Measurements from ENCODE around the gene SPATA33.

Gene SPATA33

GRCh38 chr16:89704281-89704680 is 46.6 kb downstream of the SPATA33 start:
- no peak for DNase-seq (ENCODE audit: low read depth, low spot score)
- TF ChIP-seq EZH2 (IDR thresholded peaks at IDR 0.05), result no peak
- no peaks in the 10 kb centered on the region for H3K9me3 ChIP-seq (ENCODE audit: low read depth, low read length)
- H3K27ac ChIP-seq, result no peak overlapping the region
- H3K4me3 ChIP-seq, result no peak overlapping the region
- no peak overlapping the region for H3K9ac ChIP-seq (ENCODE audit: insufficient read length)
- H3K36me3 ChIP-seq (ENCODE audit: insufficient read depth, low read length), result no peaks in the 10 kb centered on the region

DNA sequence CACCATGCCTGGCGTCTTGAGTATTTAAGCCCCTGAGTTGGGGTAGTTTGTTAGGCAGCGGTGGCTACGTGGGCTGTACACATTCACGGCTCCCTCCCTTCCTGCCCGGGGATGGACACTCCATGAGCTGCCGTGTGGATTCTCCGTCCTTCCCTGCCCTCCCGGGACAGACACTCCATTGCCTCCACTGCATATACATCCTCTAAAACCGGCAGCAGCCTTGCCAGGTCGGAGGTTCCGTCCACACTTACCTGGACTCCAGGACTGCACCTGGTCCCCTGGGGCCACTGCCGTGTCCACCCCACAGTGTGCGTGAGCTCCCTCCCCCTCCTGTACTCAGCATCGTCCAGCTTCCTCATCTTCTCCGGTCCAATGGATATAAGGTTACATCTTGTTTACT is 47.4 kb downstream of the SPATA33 start:
- TF ChIP-seq POLR2AphosphoS5 (IDR thresholded peaks at IDR 0.05; ENCODE audit: borderline replicate concordance, low read depth, low read length), result no peak
- no peak for TF ChIP-seq FOXP2 (optimal IDR thresholded peaks at IDR 0.05; ENCODE audit: control extremely low read depth, extremely low read length, insufficient read depth)
- TF ChIP-seq EZH2 (IDR thresholded peaks at IDR 0.05), result no peak
- no peak overlapping the region for H3K27ac ChIP-seq
- H3K9me3 ChIP-seq (ENCODE audit: low read depth, low read length), result no peaks in the 10 kb centered on the region

GRCh38 chr16:89706518-89707260 is 49.1 kb downstream of the SPATA33 start:
- Histone ChIP-seq H3K9ac (ENCODE audit: insufficient read length) (no peak overlapping the region), H3K36me3 (ENCODE audit: insufficient read depth, low read length) (no peaks in the 10 kb centered on the region), H3K9me3 (ENCODE audit: low read depth, low read length) (no peaks in the 10 kb centered on the region), H3K27ac (no peak overlapping the region), H3K4me3 (peak overlapping the region; percentile 70; the same call in 1 of the 2 replicates)
- TF ChIP-seq POLR2AphosphoS5 (IDR thresholded peaks at IDR 0.05; ENCODE audit: borderline replicate concordance, low read depth, low read length) (no peak), EZH2 (IDR thresholded peaks at IDR 0.05) (no peak)
- DNase-seq (ENCODE audit: low read depth, low spot score), result no peak

More for the DNA sequence above, 47.4 kb downstream of the SPATA33 start:
- DNase-seq (ENCODE audit: low read depth, low spot score), result no peak
- H3K9ac ChIP-seq (ENCODE audit: insufficient read length), result no peak overlapping the region
- no peak overlapping the region for H3K4me3 ChIP-seq
- no peaks in the 10 kb centered on the region for H3K36me3 ChIP-seq (ENCODE audit: insufficient read depth, low read length)

DNA sequence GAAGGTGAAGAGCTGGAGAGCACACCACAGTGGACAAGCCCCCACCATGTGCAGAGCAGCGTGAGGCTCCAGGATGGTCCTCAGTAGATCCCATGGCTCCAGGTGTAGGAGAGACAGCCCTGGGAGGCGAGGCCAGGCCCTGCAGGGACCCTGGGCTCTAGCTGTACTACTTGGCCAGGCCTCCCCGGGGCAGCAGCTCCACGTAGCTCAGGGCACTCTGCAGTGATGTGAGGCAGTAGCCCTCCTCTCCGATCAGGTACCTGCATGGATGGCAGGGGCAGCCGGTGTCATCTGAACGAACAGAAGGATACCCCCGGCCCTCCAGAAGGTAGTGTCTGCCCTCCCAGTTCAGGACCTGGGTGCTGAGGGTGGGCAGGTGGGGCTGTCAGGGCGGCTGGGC is 50.1 kb downstream of the SPATA33 start:
- Histone ChIP-seq H3K9ac (ENCODE audit: insufficient read length) (no peak overlapping the region), H3K36me3 (ENCODE audit: insufficient read depth, low read length) (no peaks in the 10 kb centered on the region), H3K4me3 (no peak overlapping the region), H3K9me3 (ENCODE audit: low read depth, low read length) (no peaks in the 10 kb centered on the region), H3K27ac (no peak overlapping the region)
- TF ChIP-seq FOXP2 (optimal IDR thresholded peaks at IDR 0.05; ENCODE audit: control extremely low read depth, extremely low read length, insufficient read depth) (no peak), POLR2AphosphoS5 (IDR thresholded peaks at IDR 0.05; ENCODE audit: borderline replicate concordance, low read depth, low read length) (no peak), EZH2 (IDR thresholded peaks at IDR 0.05) (no peak)
- DNase-seq (ENCODE audit: low read depth, low spot score), result no peak

- H3K36me3 ChIP-seq (ENCODE audit: insufficient read depth, low read length), result no peaks in the 10 kb centered on the region
- no peak overlapping the region for H3K4me3 ChIP-seq
- no peak for DNase-seq (ENCODE audit: low read depth, low spot score)
- H3K9ac ChIP-seq (ENCODE audit: insufficient read length), result no peak overlapping the region
- H3K27ac ChIP-seq, result no peak overlapping the region
- no peaks in the 10 kb centered on the region for H3K9me3 ChIP-seq (ENCODE audit: low read depth, low read length)
- TF ChIP-seq FOXP2 (optimal IDR thresholded peaks at IDR 0.05; ENCODE audit: control extremely low read depth, extremely low read length, insufficient read depth) (no peak), EZH2 (IDR thresholded peaks at IDR 0.05) (no peak), POLR2AphosphoS5 (IDR thresholded peaks at IDR 0.05; ENCODE audit: borderline replicate concordance, low read depth, low read length) (no peak)
Observed at GRCh38 chr16:89708481-89708931, 50.9 kb downstream of the SPATA33 start.

- Histone ChIP-seq H3K36me3 (ENCODE audit: insufficient read depth, low read length) (peaks cover 1% of the 10 kb centered on the region; the same call in 1 of the 2 replicates), H3K9ac (ENCODE audit: insufficient read length) (no peak overlapping the region), H3K27ac (no peak overlapping the region), H3K9me3 (ENCODE audit: low read depth, low read length) (no peaks in the 10 kb centered on the region), H3K4me3 (no peak overlapping the region)
- no peak for TF ChIP-seq EZH2 (IDR thresholded peaks at IDR 0.05)
- no peak for DNase-seq (ENCODE audit: low read depth, low spot score)
Observed at GRCh38 chr16:89709166-89709565, 51.5 kb downstream of the SPATA33 start.

DNA sequence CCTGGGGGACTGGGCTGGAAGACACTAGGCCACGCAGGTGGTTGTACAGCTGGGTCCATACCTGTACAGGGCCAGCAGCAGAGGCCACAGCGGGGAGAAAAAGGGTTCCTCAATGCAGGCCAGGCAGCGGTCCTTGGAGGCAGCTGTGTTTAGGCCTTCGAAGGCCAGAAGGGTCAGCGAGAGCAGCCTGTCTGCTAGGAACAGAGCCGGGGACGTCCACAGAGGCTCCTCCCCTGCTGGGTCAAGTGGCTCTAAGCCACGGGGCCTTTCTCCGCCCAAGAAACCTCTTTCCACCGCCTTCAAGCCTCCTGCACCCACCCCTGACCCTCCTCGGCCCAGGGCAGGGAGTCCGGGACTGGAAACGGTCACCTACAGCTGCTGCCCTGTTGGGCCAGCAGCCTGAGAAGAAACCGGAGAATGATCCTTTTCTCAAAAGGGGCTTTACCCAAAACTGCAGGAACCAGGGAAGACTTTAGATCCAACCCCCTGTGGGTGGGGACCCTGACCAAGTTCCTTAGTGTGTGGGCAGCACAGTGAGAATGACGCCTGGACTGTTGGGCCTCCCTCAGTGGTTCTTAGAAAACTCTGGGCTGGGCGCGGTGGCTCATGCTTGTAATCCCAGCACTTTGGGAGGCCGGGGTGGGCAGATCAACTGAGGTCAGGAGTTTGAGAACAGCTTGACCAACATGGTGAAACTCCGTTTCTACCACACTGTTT is 52.2 kb downstream of the SPATA33 start:
- TF ChIP-seq FOXP2 (optimal IDR thresholded peaks at IDR 0.05; ENCODE audit: control extremely low read depth, extremely low read length, insufficient read depth) (no peak), EZH2 (IDR thresholded peaks at IDR 0.05) (no peak), POLR2AphosphoS5 (IDR thresholded peaks at IDR 0.05; ENCODE audit: borderline replicate concordance, low read depth, low read length) (no peak)
- Histone ChIP-seq H3K36me3 (ENCODE audit: insufficient read depth, low read length) (peaks cover 7% of the 10 kb centered on the region; the same call in 1 of the 2 replicates), H3K27ac (no peak overlapping the region), H3K9me3 (ENCODE audit: low read depth, low read length) (no peaks in the 10 kb centered on the region), H3K9ac (ENCODE audit: insufficient read length) (no peak overlapping the region), H3K4me3 (no peak overlapping the region)
- DNase-seq (ENCODE audit: low read depth, low spot score), result no peak

- TF ChIP-seq POLR2AphosphoS5 (IDR thresholded peaks at IDR 0.05; ENCODE audit: borderline replicate concordance, low read depth, low read length), result no peak
- no peak for TF ChIP-seq EZH2 (IDR thresholded peaks at IDR 0.05)
- TF ChIP-seq FOXP2 (optimal IDR thresholded peaks at IDR 0.05; ENCODE audit: control extremely low read depth, extremely low read length, insufficient read depth), result no peak
- no peak overlapping the region for H3K27ac ChIP-seq
- peaks cover 7% of the 10 kb centered on the region; the same call in 1 of the 2 replicates for H3K36me3 ChIP-seq (ENCODE audit: insufficient read depth, low read length)
- DNase-seq (ENCODE audit: low read depth, low spot score), result no peak
- no peak overlapping the region for H3K9ac ChIP-seq (ENCODE audit: insufficient read length)
- H3K9me3 ChIP-seq (ENCODE audit: low read depth, low read length), result no peaks in the 10 kb centered on the region
- H3K4me3 ChIP-seq, result no peak overlapping the region
Observed at GRCh38 chr16:89710709-89711564, 53.3 kb downstream of the SPATA33 start.

Measured in SK-N-MC (cell line).